OCI-LY7 (cell line): ENCODE measurements around the gene SIRPB1. TPM values are rescaled to one million over a fixed set of nuclear protein-coding genes. Genes with fewer than 3 reads are reported as not detected.

ENCODE experiments used
- BruUV-seq: library from RNA; stranded (reverse); fragments of 400-500 nt; replicated peaks from 2 replicates; lab custom pipeline; 2021; lab: Mats Ljungman, UMichigan
- CTCF ChIA-PET: fragments of 300-600 bp; sonication (Branson Sonifier 250); formaldehyde crosslinking; loops from one replicate; lab custom pipeline; 2022; ENCODE audit warnings: antibody characterized with exemption; ENCODE audit not compliant: unreplicated experiment; lab: Charles Lee
- POLR2A ChIA-PET: fragments of 300-600 bp; sonication (Branson Sonifier 250); formaldehyde crosslinking; loops from one replicate; lab custom pipeline; 2022; ENCODE audit warnings: antibody characterized with exemption; lab: Charles Lee
- DNase-seq: peaks from one replicate; pipeline ENCODE4 v3.0.0-alpha.2; 2015; ENCODE audit warnings: low spot score
- H2AFZ ChIP-seq: fragments of 200-600 bp; sonication (generic), shearing (Covaris generic); 2 replicates; pipeline ENCODE4 v1.6.1; 2014; ENCODE audit warnings: mild to moderate bottlenecking, antibody characterized with exemption, low read length, moderate library complexity
- H3K27ac ChIP-seq: fragments of 200-600 bp; sonication (generic); 2 replicates; pipeline ENCODE4 v1.5.1; 2014; ENCODE audit warnings: mixed run types, low read depth, mild to moderate bottlenecking, moderate library complexity, low read length, inconsistent platforms; ENCODE audit not compliant: poor library complexity, severe bottlenecking
- H3K36me3 ChIP-seq: fragments of 200-600 bp; sonication (generic); 2 replicates; pipeline ENCODE4 v1.6.1; 2014; ENCODE audit warnings: mild to moderate bottlenecking, antibody characterized with exemption, low read length, moderate library complexity, mixed read lengths; ENCODE audit not compliant: insufficient read depth
- H3K4me1 ChIP-seq: fragments of 200-600 bp; sonication (generic); 2 replicates; pipeline ENCODE4 v1.5.1; 2014; ENCODE audit warnings: mild to moderate bottlenecking, low read length; ENCODE audit not compliant: insufficient read depth, poor library complexity, severe bottlenecking
- H3K4me2 ChIP-seq: fragments of 200-600 bp; sonication (generic); 2 replicates; pipeline ENCODE4 v1.6.1; 2014; ENCODE audit warnings: mild to moderate bottlenecking, low read length
- H3K4me3 ChIP-seq: fragments of 200-600 bp; sonication (generic); 2 replicates; pipeline ENCODE4 v1.5.1; 2014; ENCODE audit warnings: mild to moderate bottlenecking, low read depth, low read length; ENCODE audit not compliant: poor library complexity, severe bottlenecking
- H3K79me2 ChIP-seq: fragments of 200-600 bp; sonication (generic); 2 replicates; pipeline ENCODE4 v1.6.1; 2016; ENCODE audit warnings: low read depth, mild to moderate bottlenecking, low read length, moderate library complexity, mixed read lengths; ENCODE audit not compliant: insufficient read depth
- H3K9me2 ChIP-seq: fragments of 200-600 bp; sonication (generic); 2 replicates; pipeline ENCODE4 v1.6.1; 2016; ENCODE audit warnings: mild to moderate bottlenecking, low read length, mixed read lengths; ENCODE audit not compliant: insufficient read depth
- H3K9me3 ChIP-seq: fragments of 200-600 bp; sonication (generic); 2 replicates; pipeline ENCODE4 v1.6.1; 2014; ENCODE audit warnings: mild to moderate bottlenecking, mixed run types, low read length, mixed read lengths
- H4K20me1 ChIP-seq: fragments of 200-600 bp; sonication (generic); 2 replicates; pipeline ENCODE4 v1.6.1; 2014; ENCODE audit warnings: mild to moderate bottlenecking, antibody characterized with exemption, low read length, moderate library complexity, mixed read lengths; ENCODE audit not compliant: insufficient read depth
- EZH2phosphoT487 ChIP-seq: fragments of 200-600 bp; sonication (generic); IDR thresholded peaks from 2 replicates; pipeline ENCODE4 v1.6.1; 2018; ENCODE audit warnings: low read depth, borderline replicate concordance, mild to moderate bottlenecking, mixed run types, antibody characterized with exemption, low read length, moderate library complexity, mixed read lengths
- intact Hi-C: fragments of 100-400 bp; cut with micrococcal nuclease; formaldehyde crosslinking; loops from one replicate; pipeline ENCODE4 v1.10.0; 2022; ENCODE audit not compliant: unreplicated experiment
- total RNA-seq, 2 experiments: library from RNA; depleted of rRNA in 1 of 2; stranded (reverse); fragments of >200 nt in 1 of 2; shearing (Covaris generic) in 1 of 2; gene quantifications; 2 replicates each; pipeline ENCODE4 v1.2.3, GENCODE V29; 2014 to 2022
- TF ChIP-seq, protein P1 (sequence below): fragments of 200-600 bp; sonication (generic); conservative IDR thresholded peaks from 2 replicates; pipeline ENCODE4 v1.5.1; 2014; ENCODE audit warnings: mild to moderate bottlenecking, antibody characterized with exemption, low read length, moderate library complexity, mixed read lengths

Gene SIRPB1
- total RNA-seq, 2 experiments from 2014 or later = not detected

DNA sequence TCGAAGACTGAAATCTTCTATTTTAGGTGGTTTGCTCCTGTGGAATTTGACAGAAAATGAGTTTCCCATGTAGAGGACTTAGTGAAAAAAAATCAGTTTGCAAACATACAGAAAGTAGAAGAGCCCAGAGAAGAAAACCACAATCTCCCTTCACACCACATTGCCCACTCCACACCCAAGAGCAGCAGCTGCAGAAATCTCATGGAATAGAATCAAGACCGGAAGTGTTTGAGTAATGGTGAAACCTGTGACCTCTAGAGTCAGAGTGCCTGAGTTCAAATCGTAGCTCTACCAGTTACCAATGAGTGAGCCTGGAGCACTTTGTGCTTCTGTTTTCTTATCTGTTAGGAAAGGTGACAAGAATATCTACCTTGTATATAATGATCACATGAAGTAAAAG is 33.2 kb upstream of the SIRPB1 start:
- H3K79me2 ChIP-seq = no peaks in the 10 kb centered on the region
- H3K4me2 ChIP-seq = no peak overlapping the region
- DNase-seq = no peak
- H3K9me2 ChIP-seq = no peaks in the 10 kb centered on the region
- no peak overlapping the region for H2AFZ ChIP-seq
- intact Hi-C loops = no loop called here
- H3K27ac ChIP-seq = no peak overlapping the region
- H4K20me1 ChIP-seq = no peaks in the 10 kb centered on the region
- no peaks in the 10 kb centered on the region for H3K4me1 ChIP-seq
- TF ChIP-seq EZH2phosphoT487 = no peak
- TF ChIP-seq, protein P1, sequence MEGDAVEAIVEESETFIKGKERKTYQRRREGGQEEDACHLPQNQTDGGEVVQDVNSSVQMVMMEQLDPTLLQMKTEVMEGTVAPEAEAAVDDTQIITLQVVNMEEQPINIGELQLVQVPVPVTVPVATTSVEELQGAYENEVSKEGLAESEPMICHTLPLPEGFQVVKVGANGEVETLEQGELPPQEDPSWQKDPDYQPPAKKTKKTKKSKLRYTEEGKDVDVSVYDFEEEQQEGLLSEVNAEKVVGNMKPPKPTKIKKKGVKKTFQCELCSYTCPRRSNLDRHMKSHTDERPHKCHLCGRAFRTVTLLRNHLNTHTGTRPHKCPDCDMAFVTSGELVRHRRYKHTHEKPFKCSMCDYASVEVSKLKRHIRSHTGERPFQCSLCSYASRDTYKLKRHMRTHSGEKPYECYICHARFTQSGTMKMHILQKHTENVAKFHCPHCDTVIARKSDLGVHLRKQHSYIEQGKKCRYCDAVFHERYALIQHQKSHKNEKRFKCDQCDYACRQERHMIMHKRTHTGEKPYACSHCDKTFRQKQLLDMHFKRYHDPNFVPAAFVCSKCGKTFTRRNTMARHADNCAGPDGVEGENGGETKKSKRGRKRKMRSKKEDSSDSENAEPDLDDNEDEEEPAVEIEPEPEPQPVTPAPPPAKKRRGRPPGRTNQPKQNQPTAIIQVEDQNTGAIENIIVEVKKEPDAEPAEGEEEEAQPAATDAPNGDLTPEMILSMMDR = no peak
- no peak overlapping the region for H3K4me3 ChIP-seq
- no peaks in the 10 kb centered on the region for H3K9me3 ChIP-seq
- no TSS peak for BruUV-seq
- no peaks in the 10 kb centered on the region for H3K36me3 ChIP-seq
- ChIA-PET CTCF (no interaction called here), POLR2A (no interaction called here)

DNA sequence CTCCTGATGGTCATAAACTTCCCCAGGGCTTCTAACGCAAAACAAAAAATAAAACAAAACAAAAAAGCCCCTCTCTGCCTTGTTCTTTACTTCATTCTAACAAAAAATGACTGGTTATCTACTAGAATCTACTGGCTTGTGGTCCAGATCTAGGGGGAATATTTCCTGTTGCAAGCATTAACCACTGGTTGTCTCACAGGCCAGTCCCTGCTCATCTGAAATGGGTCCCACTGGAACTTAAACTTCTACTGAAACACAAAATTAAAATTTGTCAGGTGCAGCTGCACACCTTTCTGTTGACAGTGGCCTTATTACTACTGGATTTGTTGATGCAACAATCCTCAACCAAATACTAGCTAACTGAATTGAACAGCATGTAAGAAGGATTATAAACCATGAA is 32.3 kb upstream of the SIRPB1 start:
- DNase-seq = no peak
- Histone ChIP-seq H3K9me3 (no peaks in the 10 kb centered on the region), H3K4me1 (no peaks in the 10 kb centered on the region), H3K36me3 (no peaks in the 10 kb centered on the region), H3K27ac (no peak overlapping the region), H3K4me3 (no peak overlapping the region), H3K79me2 (no peaks in the 10 kb centered on the region), H3K9me2 (no peaks in the 10 kb centered on the region), H3K4me2 (no peak overlapping the region), H2AFZ (no peak overlapping the region), H4K20me1 (no peaks in the 10 kb centered on the region)
- CTCF ChIA-PET = no interaction called here
- TF ChIP-seq EZH2phosphoT487 = no peak
- TF ChIP-seq, protein P1 = no peak
- BruUV-seq = no TSS peak
- POLR2A ChIA-PET = no interaction called here
- intact Hi-C loops = no loop called here

DNA sequence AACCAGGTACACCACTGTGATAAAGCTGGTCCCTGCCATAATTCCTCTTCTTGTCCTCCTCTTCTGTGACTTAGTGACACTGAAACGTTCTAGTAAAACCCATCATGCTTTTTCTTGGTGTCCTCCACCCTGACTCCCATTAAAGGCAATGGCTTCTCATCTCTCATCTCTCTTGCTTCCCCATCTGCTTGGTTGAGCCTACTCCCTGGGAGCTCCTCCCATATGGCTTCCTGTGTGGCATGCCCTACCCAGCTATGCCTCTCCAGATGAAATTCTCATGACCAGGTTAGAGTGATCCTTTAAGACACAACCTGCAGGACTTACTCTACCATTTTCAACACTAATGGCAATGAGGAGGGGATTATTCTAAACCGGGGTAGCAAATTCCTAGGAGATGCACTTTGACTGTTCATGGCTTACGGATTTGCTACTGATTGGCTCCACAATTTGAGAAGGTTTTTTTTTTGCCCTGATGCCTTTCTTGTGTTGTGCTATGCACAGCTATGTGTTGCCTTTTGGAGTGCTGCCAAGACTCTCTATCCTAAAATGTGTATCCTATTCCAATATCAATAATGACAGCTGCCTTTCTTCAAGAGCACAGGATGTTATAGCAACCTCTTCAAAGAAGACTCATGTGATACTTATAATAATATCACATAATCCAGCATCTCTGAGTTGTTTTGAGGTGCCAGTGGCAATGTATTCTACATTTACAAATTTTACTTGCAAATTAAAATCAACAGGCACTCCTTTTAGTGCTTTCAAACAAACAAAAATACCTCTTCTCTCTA is 31.7 kb upstream of the SIRPB1 start:
- Histone ChIP-seq H3K4me3 (no peak overlapping the region), H2AFZ (no peak overlapping the region), H3K36me3 (no peaks in the 10 kb centered on the region), H3K9me3 (no peaks in the 10 kb centered on the region), H3K4me1 (no peaks in the 10 kb centered on the region), H3K4me2 (no peak overlapping the region), H4K20me1 (no peaks in the 10 kb centered on the region), H3K9me2 (no peaks in the 10 kb centered on the region), H3K79me2 (no peaks in the 10 kb centered on the region), H3K27ac (no peak overlapping the region)
- ChIA-PET CTCF (no interaction called here), POLR2A (no interaction called here)
- TF ChIP-seq, protein P1 = no peak
- DNase-seq = no peak
- intact Hi-C loops = no loop called here
- no TSS peak for BruUV-seq
